ENCODE measurements around the gene TCF12.
"Not testable (repeated sequence)": the region's sequence is repeated elsewhere in the genome, so short reads cannot be mapped to it uniquely, and the experiment has no call there.

The TCF12 gene

GRCh38 chr15:56948000-56948763 lies 29.7 kb downstream of the TCF12 start:
- DNase-seq (ENCODE audit: low read depth in 3 of 3), result no peak

DNA sequence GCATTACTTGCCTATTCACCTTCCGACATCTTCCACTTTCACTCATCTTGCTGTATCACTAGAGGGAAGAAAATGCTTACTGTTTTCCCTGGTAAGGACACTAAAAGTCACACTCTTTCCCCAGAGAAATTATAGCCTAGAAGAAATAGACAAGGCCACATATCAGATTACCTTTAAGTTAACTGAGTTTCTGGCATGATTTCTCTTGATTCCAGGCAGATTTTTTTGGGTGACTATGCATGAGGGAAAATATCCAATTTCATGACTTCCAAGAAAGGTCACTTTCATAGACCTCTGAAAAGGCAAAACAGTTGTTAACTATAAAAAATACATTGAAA lies 30.3 kb downstream of the TCF12 start:
- DNase-seq (ENCODE audit: low read depth in 3 of 3), result no peak

DNA sequence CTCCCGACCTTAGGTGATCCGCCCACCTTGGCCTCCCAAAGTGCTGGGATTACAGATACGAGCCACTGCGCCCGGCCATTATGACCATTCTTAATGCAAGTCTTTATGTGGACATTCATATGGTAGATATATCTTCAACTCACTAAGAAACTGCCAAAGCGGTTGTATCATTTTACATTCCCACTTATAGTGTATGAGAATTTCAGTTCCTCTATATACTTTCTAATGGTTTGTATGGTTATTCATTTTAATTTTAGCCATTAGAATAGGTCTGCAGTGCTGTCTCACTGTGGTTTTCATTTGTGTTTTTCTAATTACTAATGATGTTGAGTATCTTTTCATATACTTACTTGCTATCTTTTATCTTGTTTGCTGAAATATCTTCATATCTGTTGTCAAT lies 32.5 kb downstream of the TCF12 start:
- no peak for DNase-seq (ENCODE audit: low read depth in 3 of 3)

DNA sequence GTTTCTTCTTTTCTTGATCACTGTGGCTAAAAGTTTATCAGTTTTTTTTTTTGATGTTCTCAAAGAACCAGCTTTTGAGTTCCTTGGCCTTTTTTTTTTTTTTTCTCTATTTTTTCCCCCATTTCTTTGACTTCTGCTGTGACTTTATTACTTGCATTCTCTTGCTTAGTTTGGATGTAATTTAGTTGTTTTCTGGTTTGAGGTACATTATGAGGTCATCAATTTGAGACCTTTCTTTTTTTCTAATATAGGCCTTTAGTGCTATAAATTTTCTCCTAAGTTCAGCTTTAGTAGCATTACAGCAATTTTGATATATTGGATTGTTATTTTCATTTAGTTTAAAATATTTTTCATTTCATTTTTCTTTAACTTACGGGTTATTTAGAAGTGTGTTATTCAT lies 35.3 kb downstream of the TCF12 start:
- no peak for DNase-seq (ENCODE audit: low read depth in 3 of 3)

- not testable (repeated sequence) for DNase-seq (ENCODE audit: low read depth in 3 of 3)
Observed at GRCh38 chr15:56955011-56955410, 36.6 kb downstream of the TCF12 start.

GRCh38 chr15:56956538-56956937 lies 38.1 kb downstream of the TCF12 start:
- no peak for DNase-seq (ENCODE audit: low read depth in 3 of 3)

DNA sequence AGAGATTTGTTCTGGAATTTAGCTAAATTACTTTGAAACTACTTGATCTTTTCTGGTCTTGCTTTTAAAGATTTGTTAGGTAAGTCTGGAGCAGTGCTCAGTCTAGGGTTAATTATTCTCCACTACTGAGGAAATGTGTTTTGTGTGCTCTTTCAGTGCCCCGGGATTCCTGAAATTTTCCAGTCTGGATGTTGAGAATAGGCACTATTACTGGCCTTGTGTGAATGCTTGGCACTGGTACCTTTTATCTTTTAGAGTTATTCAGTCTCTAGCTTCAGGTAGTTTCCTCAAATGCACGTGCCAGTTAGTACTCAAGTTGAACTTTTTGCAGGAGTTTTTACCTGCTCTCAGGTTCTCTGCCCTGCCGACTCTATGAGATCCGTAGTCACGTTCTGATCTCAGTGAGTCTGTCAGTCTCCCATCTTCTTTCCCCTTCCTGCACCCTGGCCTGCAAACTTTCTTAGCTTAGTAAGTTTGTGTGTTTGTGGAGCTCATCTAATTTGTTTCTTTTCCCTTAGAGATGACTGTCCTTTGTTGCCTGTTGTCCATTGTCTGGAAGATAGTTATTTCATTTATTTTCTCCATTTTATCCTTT lies 39.5 kb downstream of the TCF12 start:
- no peak for DNase-seq (ENCODE audit: low read depth in 3 of 3)

DNA sequence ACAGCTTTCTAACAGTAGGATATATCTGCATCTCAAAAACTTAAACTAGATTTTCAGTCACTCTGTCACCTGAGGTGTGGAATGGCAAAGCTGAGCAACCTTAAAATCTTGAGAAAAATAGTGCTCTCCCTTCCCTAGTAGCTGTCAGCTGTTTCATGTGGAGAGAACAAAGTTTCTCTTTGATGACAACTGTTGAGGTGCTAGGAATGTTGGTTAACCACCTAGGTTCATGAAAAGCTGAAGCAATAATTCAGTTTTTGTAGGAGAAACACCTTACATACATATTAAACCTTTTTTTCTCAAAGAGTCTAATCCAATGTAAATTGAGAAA lies 40.8 kb downstream of the TCF12 start:
- DNase-seq (ENCODE audit: low read depth in 3 of 3), result no peak

DNA sequence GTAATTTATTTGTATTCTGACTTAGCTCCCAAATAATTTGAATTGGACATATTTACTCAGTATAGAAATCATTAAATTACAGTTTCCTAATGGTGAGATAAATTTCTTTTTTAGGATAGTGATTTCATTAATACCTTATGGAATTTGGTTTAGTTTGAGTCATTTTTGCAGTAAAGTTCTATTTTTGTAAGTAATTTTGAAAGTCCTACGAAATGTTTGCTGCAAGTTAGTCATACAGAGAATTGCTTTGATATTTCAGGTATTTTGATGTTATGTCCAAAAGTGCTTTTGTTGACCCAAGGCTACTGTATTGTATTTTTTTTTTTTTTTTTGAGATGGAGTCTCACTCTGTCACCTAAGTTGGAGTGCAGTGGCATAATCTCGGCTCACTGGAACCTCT lies 41.7 kb downstream of the TCF12 start:
- DNase-seq (ENCODE audit: low read depth in 3 of 3), result no peak

DNA sequence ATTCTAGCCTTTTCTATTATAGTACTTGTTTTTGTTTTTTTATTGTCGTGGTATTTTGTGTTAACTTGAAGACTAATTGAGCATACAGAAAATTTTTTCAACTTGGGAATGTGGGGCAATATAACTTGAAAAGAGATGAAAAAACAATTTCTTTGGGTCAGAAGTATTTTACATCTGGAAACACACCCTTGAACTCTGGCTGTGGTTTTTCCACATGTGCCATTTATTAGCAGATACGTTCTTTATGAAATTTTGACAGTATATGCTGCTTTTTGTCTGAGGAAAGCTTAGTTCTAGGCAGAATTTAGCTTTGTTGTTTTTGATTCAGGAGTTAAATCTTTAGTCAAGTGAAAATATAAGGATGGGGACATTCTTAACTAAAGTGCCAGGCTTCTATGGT lies 44.7 kb downstream of the TCF12 start:
- no peak for DNase-seq (ENCODE audit: low read depth in 3 of 3)

DNA sequence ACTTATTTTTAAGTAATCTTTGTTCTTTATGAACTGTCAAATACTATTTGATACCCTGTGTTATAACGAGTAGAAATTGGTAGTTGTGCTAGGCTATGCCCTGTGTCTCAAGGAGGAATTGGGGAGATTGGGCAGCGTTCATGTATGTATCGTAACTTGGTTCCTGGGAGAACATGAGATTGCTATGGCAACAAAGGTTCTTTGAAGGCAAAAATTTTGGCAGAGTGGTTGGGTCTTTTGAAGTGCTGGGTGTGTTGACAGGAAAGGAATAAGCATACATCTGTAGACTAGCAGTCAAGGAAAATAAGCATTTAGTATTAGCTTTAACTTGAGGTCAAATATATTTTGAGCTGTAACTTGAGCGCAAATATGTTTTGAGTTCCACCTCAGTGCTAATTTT lies 45.3 kb downstream of the TCF12 start:
- DNase-seq (ENCODE audit: low read depth in 3 of 3), result no peak

GRCh38 chr15:56964182-56964581 lies 45.7 kb downstream of the TCF12 start:
- DNase-seq (ENCODE audit: low read depth in 3 of 3), result no peak

- no peak for DNase-seq (ENCODE audit: low read depth in 3 of 3)
Observed at GRCh38 chr15:56965231-56966013, 47.0 kb downstream of the TCF12 start.

DNA sequence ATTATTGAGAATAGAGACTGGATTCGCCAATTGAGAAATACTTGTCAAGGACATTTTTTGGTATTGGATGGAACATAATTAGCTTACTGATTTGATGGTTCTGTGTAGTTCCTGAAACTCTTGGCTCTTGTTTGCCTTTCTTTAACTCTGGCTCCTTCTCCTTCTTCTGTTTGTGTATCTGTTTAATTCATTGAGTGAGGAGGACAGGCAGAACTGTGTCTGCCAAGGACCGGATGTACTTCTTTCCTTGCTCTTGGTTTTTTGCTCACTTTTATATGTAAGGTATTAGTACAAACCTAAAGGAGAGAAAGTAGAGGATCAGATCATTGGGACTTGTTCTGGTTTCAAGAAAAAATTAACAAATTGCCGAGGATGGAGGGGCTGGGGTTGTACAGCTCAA lies 48.9 kb downstream of the TCF12 start:
- no peak for DNase-seq (ENCODE audit: low read depth in 3 of 3)

DNA sequence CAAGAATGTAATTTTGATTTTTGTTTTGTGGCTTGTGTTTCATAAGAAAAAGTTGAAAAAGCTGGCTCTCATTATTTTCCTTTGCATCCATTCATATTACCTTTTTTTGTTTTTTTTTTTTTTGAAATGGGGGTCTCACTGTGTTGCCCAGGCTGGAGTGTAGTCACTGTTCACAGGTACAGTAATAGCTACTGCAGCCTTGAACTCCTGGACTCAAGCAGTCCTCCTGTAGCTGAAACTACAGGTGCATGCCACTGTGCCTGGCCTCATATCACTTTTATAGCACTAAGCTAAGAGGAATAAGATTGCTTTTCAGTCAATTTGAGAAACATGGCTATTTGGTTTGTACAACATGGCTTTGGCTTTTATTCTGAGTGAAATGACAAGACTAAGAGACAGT lies 49.8 kb downstream of the TCF12 start:
- no peak for DNase-seq (ENCODE audit: low read depth in 3 of 3)

DNA sequence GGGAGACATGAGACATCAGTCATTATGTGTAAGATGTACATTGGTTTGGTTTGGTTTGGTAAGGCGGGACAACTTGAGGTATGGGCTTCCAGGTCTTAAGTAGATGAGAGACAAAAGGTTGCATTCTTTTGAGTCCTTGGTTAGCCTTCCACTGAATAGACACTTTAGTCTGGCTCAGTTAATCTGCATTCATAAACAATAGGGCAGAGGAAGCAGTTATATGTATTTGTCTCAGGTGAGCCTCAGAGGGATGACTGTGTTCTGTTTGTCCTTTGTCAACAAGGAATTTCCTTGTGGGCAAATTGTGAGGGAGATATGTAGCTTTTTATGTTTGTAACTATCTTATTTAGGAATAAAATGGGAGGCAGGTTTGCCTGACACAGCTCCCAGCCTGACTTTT lies 50.4 kb downstream of the TCF12 start:
- DNase-seq (ENCODE audit: low read depth in 3 of 3), result no peak

- DNase-seq (ENCODE audit: low read depth in 3 of 3), result no peak
Observed at GRCh38 chr15:56969265-56969895, 50.9 kb downstream of the TCF12 start.

DNA sequence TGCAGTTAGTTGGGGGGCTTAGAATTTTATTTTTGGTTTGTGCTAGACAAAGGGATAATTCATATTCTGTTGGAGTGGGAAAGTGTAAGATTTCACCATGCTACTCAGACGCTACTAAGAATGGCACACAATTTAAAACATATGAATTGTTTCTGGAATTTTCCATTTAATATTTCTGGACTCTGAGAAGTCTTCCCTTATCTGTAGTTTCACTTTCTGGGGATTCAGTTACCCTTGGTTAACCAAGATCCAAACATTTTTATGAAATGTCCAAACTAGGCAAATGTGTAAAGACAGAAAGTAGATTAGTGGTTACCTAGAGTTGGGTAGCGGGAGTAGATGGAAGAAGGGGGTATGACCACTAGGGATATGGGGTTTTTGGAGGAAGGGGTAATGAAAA lies 53.1 kb downstream of the TCF12 start:
- no peak for DNase-seq (ENCODE audit: low read depth in 3 of 3)

DNA sequence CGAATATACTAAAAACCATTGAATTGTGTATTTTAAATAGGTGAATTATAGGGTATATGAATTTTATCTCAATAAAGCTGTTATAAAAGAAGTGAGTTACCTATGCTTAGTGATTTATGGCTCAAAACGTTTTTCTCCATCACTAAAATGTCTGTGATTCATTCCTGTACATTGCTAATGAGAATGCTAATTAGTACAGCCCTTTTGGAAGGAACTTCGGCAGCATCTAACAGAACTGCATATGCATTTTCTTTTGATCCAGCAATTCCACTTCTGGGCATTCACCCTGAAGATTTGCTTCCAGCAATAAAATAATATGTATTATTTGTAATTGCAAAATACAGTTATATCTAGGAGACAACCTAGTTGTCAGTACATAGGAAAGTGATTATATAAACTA lies 53.6 kb downstream of the TCF12 start:
- no peak for DNase-seq (ENCODE audit: low read depth in 3 of 3)

- DNase-seq (ENCODE audit: low read depth in 3 of 3), result no peak
Observed at GRCh38 chr15:56972426-56972825, 54.0 kb downstream of the TCF12 start.

DNA sequence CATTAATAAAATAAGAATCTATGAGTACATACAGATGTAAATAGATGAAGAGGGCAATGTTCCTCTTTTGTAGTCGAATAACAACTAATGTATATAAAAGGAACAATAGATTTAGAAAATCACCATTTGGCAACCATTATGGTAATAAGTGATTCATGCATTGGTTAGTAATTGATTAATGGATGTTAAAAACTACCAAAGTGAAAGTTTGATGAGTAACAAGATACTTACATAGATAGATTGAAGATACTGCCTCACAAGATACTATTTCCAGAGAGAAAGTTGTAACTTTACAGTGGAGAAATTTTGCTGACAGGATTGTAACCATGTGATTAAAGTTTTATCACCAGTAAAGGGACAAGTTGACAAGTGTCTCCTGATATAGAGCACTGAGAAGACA lies 55.0 kb downstream of the TCF12 start:
- DNase-seq (ENCODE audit: low read depth in 3 of 3), result no peak

DNA sequence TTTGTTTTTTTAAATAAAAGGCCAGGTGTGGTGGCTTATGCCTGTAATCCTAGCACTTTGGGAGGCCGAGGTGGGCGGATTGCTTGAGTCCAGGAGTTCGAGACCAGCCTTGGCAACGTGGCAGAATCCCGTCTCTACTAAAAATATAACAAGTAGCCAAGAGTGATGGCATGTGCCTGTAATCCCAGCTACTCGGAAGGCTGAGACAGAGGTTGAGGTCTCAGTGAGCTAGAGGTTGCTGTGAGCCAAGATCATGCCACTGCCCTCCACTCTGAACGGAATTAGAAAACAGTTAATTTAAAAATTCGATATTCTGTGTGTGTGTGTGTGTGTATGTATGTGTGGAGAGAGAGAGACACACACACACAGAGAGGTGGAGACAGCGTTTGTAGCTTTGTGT lies 58.8 kb downstream of the TCF12 start:
- no peak for DNase-seq (ENCODE audit: low read depth in 3 of 3)
